HG02571 (cell line): ENCODE results near the gene QSER1.
"Not testable (repeated sequence)": the region's sequence is repeated elsewhere in the genome, so short reads cannot be mapped to it uniquely, and the experiment has no call there.

ENCODE experiments used
- ATAC-seq: cut with Tn5 transposase; IDR thresholded peaks from one replicate; pipeline ENCODE4 v1.9.1; 2021; ENCODE audit warnings: mild to moderate bottlenecking, moderate library complexity; ENCODE audit not compliant: unreplicated experiment

QSER1 gene

GRCh38 chr11:32892355-32893092 is at the start of gene QSER1:
QSER1 (plus strand) TSS chr11:32892811; CDS start chr11:32893126, 315 bp downstream.
- ATAC-seq, result peak; percentile 68

GRCh38 chr11:32843544-32843943 is 49.1 kb upstream of the QSER1 start:
- ATAC-seq, result no peak

GRCh38 chr11:32847511-32847910 is 45.1 kb upstream of the QSER1 start:
- ATAC-seq, result no peak

GRCh38 chr11:32849761-32850160 is 42.9 kb upstream of the QSER1 start:
- ATAC-seq, result no peak

- ATAC-seq, result no peak
Measured at GRCh38 chr11:32851251-32851650, 41.4 kb upstream of the QSER1 start.

GRCh38 chr11:32852207-32852606 is 40.4 kb upstream of the QSER1 start:
- no peak for ATAC-seq

- ATAC-seq, result no peak
Measured at GRCh38 chr11:32855601-32856000, 37.0 kb upstream of the QSER1 start.

GRCh38 chr11:32858731-32859130 is 33.9 kb upstream of the QSER1 start:
- no peak for ATAC-seq

GRCh38 chr11:32861850-32862577 is 30.6 kb upstream of the QSER1 start:
- ATAC-seq, result no peak

- no peak for ATAC-seq
Measured at GRCh38 chr11:32864555-32864954, 28.1 kb upstream of the QSER1 start.

GRCh38 chr11:32868752-32869151 is 23.9 kb upstream of the QSER1 start:
- ATAC-seq, result not testable (repeated sequence)

- ATAC-seq, result no peak
Measured at GRCh38 chr11:32870676-32871075, 21.9 kb upstream of the QSER1 start.

GRCh38 chr11:32874132-32874531 is 18.5 kb upstream of the QSER1 start:
- no peak for ATAC-seq

- ATAC-seq, result no peak
Measured at GRCh38 chr11:32881286-32881685, 11.3 kb upstream of the QSER1 start.

GRCh38 chr11:32883421-32883820 is 9.2 kb upstream of the QSER1 start:
- no peak for ATAC-seq

- ATAC-seq, result no peak
Measured at GRCh38 chr11:32884023-32884422, 8.6 kb upstream of the QSER1 start.

- ATAC-seq, result no peak
Measured at GRCh38 chr11:32884770-32885384, 7.7 kb upstream of the QSER1 start.

GRCh38 chr11:32885556-32885955 is 7.1 kb upstream of the QSER1 start:
- no peak for ATAC-seq

- no peak for ATAC-seq
Measured at GRCh38 chr11:32886180-32886579, 6.4 kb upstream of the QSER1 start.

GRCh38 chr11:32887707-32888383 is 4.8 kb upstream of the QSER1 start:
- not testable (repeated sequence) for ATAC-seq

- not testable (repeated sequence) for ATAC-seq
Measured at GRCh38 chr11:32888384-32888710, 4.3 kb upstream of the QSER1 start.
